Astrocyte (in vitro differentiated cells and primary cell): ENCODE data around the gene KLF15. TPM values are rescaled to one million over a fixed set of nuclear protein-coding genes. Genes with fewer than 3 reads are reported as not detected.

Source experiments
- DNase-seq: peaks from one replicate; pipeline ENCODE4 v3.0.0-alpha.2; 2010; ENCODE audit warnings: low read depth
- FAIRE-seq: peaks from 2 replicates; lab custom pipeline; 2011; peaks lifted over from hg19 to GRCh38; lab: Jason Lieb, UNC
- H2AFZ ChIP-seq: 2 replicates; pipeline ENCODE4 v1.6.0; 2012; ENCODE audit warnings: low read depth, low read length, inconsistent platforms
- H3K27ac ChIP-seq: 2 replicates; pipeline ENCODE4 v1.5.1; 2011; ENCODE audit warnings: low read depth, low read length, inconsistent platforms
- H3K27me3 ChIP-seq: 2 replicates; pipeline ENCODE4 v1.6.0; 2011; ENCODE audit warnings: low read length, inconsistent platforms; ENCODE audit not compliant: insufficient read depth
- H3K36me3 ChIP-seq: 2 replicates; pipeline ENCODE4 v1.5.1; 2011; ENCODE audit warnings: low read length, inconsistent platforms; ENCODE audit not compliant: insufficient read depth
- H3K4me1 ChIP-seq: 2 replicates; pipeline ENCODE4 v1.5.1; 2011; ENCODE audit warnings: low read length, inconsistent platforms; ENCODE audit not compliant: insufficient read depth
- H3K4me2 ChIP-seq: 2 replicates; pipeline ENCODE4 v1.6.0; 2012; ENCODE audit warnings: low read length, inconsistent platforms
- H3K4me3 ChIP-seq: 2 replicates; pipeline ENCODE4 v1.5.1; 2011; ENCODE audit warnings: low read depth, mild to moderate bottlenecking, low read length, inconsistent platforms; ENCODE audit not compliant: insufficient read depth
- H3K79me2 ChIP-seq: 2 replicates; pipeline ENCODE4 v1.6.0; 2012; ENCODE audit warnings: mild to moderate bottlenecking, low read length, inconsistent platforms; ENCODE audit not compliant: insufficient read depth
- H3K9ac ChIP-seq: 2 replicates; pipeline ENCODE4 v1.6.0; 2012; ENCODE audit warnings: mild to moderate bottlenecking, low read length, inconsistent platforms
- H3K9me3 ChIP-seq: 2 replicates; pipeline ENCODE4 v1.5.1; 2012; ENCODE audit warnings: low read depth, mild to moderate bottlenecking, low read length, inconsistent platforms; ENCODE audit not compliant: insufficient read depth
- H4K20me1 ChIP-seq: 2 replicates; pipeline ENCODE4 v1.6.0; 2012; ENCODE audit warnings: low read length, inconsistent platforms; ENCODE audit not compliant: insufficient read depth
- H3K27ac Mint-ChIP-seq: one replicate; pipeline ENCODE4 v1.8.0; 2021; ENCODE audit warnings: mild to moderate bottlenecking, mixed read lengths; ENCODE audit not compliant: unreplicated experiment
- H3K27me3 Mint-ChIP-seq: one replicate; pipeline ENCODE4 v1.8.0; 2021; ENCODE audit warnings: low read depth, mixed read lengths; ENCODE audit not compliant: unreplicated experiment
- H3K36me3 Mint-ChIP-seq: one replicate; pipeline ENCODE4 v1.8.0; 2021; ENCODE audit warnings: low read depth, mixed read lengths; ENCODE audit not compliant: unreplicated experiment
- H3K4me1 Mint-ChIP-seq: one replicate; pipeline ENCODE4 v1.8.0; 2021; ENCODE audit warnings: low read depth, mixed read lengths; ENCODE audit not compliant: unreplicated experiment
- H3K4me3 Mint-ChIP-seq: one replicate; pipeline ENCODE4 v1.8.0; 2021; ENCODE audit warnings: mild to moderate bottlenecking, moderate library complexity, mixed read lengths; ENCODE audit not compliant: unreplicated experiment
- H3K9me3 Mint-ChIP-seq: one replicate; pipeline ENCODE4 v1.8.0; 2021; ENCODE audit warnings: mild to moderate bottlenecking, mixed read lengths; ENCODE audit not compliant: unreplicated experiment
- EZH2 ChIP-seq: IDR thresholded peaks from 2 replicates; pipeline ENCODE4 v1.6.1; 2012; ENCODE audit warnings: mild to moderate bottlenecking, low read length, inconsistent platforms; ENCODE audit not compliant: insufficient read depth
- total RNA-seq: library from RNA; stranded (reverse); gene quantifications from 2 replicates; pipeline ENCODE4 v1.2.1, GENCODE V29; 2021
- TF ChIP-seq, protein P1 (sequence below): IDR thresholded peaks from 2 replicates; pipeline ENCODE4 v1.5.1; 2011; ENCODE audit warnings: low read depth, mild to moderate bottlenecking, inconsistent platforms, low read length, moderate library complexity; ENCODE audit not compliant: insufficient read depth

KLF15 gene
- total RNA-seq, 1 donor from 2014 or later: 0.34 TPM

DNA sequence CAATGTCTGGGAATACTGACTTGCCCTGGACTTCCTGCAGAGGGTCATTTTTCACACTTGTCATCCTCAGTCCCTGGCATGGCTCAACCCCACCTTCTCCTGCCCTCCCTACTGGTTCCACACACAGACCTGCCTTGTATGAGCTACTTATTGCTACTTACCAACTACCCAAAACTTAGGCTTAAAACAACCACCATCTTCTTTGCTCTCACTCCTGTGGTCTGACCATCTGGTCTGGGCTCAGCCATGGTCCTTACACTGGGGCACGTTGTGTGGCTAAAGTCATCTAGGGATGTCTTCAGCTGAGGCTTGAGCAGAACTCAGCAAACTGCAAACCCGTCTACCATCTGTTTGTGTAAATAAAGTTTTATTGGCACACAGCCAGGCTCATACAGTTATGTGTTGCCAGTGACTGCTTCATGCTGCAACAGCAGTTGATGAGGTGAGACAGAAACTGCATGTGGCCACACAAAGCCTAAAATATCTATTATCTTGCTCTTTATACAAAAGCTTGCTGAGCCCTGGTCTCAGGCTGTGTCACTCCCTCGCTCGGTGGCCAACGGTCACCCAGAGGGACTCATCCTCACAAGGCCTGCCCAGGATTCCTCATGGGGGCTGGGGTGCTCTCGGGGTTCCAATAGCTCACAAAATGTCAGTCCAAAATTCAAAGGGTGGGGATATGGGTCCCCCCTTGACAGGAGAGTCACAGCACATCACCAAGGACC, 43.5 kb downstream of the KLF15 start:
- Histone ChIP-seq H2AFZ (no peak overlapping the region), H3K27me3 (no peaks in the 10 kb centered on the region), H4K20me1 (no peaks in the 10 kb centered on the region), H3K27ac (no peak overlapping the region), H3K36me3 (no peaks in the 10 kb centered on the region), H3K79me2 (no peaks in the 10 kb centered on the region), H3K4me1 (no peaks in the 10 kb centered on the region), H3K4me2 (no peak overlapping the region), H3K9me3 (peaks cover 4% of the 10 kb centered on the region), H3K4me3 (no peak overlapping the region), H3K9ac (no peak overlapping the region)
- H3K27ac Mint-ChIP-seq: no peak overlapping the region
- DNase-seq (no peak), FAIRE-seq (no peak)
- no peak overlapping the region for H3K4me3 Mint-ChIP-seq
- peaks cover 20% of the 10 kb centered on the region for H3K9me3 Mint-ChIP-seq
- no peaks in the 10 kb centered on the region for H3K4me1 Mint-ChIP-seq
- TF ChIP-seq, protein P1, sequence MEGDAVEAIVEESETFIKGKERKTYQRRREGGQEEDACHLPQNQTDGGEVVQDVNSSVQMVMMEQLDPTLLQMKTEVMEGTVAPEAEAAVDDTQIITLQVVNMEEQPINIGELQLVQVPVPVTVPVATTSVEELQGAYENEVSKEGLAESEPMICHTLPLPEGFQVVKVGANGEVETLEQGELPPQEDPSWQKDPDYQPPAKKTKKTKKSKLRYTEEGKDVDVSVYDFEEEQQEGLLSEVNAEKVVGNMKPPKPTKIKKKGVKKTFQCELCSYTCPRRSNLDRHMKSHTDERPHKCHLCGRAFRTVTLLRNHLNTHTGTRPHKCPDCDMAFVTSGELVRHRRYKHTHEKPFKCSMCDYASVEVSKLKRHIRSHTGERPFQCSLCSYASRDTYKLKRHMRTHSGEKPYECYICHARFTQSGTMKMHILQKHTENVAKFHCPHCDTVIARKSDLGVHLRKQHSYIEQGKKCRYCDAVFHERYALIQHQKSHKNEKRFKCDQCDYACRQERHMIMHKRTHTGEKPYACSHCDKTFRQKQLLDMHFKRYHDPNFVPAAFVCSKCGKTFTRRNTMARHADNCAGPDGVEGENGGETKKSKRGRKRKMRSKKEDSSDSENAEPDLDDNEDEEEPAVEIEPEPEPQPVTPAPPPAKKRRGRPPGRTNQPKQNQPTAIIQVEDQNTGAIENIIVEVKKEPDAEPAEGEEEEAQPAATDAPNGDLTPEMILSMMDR: no peak
- no peak for TF ChIP-seq EZH2
- no peaks in the 10 kb centered on the region for H3K36me3 Mint-ChIP-seq
- peaks cover 19% of the 10 kb centered on the region for H3K27me3 Mint-ChIP-seq

DNA sequence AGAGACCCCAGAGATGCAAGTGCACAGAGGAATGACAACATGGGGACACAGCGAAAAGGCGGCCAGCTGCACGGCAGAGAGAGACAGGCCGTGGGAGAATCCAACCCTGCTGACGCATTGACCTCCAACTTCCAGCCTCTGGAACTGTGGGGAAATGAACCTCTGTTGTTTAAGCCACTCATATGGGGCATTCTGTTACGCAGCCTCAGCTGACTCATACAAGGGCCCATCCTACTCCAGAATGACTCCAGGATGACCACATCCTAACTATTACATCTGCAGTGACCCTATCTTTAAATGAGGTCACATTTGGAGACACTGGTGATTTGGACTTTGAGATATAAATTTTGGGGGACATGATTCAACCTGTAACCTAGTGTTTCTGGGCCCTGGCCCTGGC, 44.0 kb downstream of the KLF15 start:
- H3K27me3 ChIP-seq: no peaks in the 10 kb centered on the region
- H3K4me2 ChIP-seq: no peak overlapping the region
- FAIRE-seq (no peak), DNase-seq (no peak)
- peaks cover 22% of the 10 kb centered on the region for H3K9me3 Mint-ChIP-seq
- no peak overlapping the region for H2AFZ ChIP-seq
- H3K79me2 ChIP-seq: no peaks in the 10 kb centered on the region
- no peak overlapping the region for H3K27ac Mint-ChIP-seq
- no peak for TF ChIP-seq EZH2
- TF ChIP-seq, protein P1: no peak
- H3K9ac ChIP-seq: no peak overlapping the region
- H3K4me3 Mint-ChIP-seq: no peak overlapping the region
- H3K36me3 ChIP-seq: no peaks in the 10 kb centered on the region
- H3K36me3 Mint-ChIP-seq: no peaks in the 10 kb centered on the region
- no peaks in the 10 kb centered on the region for H3K4me1 Mint-ChIP-seq
- no peaks in the 10 kb centered on the region for H3K4me1 ChIP-seq
- no peak overlapping the region for H3K4me3 ChIP-seq
- no peak overlapping the region for H3K27ac ChIP-seq
- H3K9me3 ChIP-seq: peaks cover 4% of the 10 kb centered on the region
- no peaks in the 10 kb centered on the region for H4K20me1 ChIP-seq
- H3K27me3 Mint-ChIP-seq: peaks cover 17% of the 10 kb centered on the region

DNA sequence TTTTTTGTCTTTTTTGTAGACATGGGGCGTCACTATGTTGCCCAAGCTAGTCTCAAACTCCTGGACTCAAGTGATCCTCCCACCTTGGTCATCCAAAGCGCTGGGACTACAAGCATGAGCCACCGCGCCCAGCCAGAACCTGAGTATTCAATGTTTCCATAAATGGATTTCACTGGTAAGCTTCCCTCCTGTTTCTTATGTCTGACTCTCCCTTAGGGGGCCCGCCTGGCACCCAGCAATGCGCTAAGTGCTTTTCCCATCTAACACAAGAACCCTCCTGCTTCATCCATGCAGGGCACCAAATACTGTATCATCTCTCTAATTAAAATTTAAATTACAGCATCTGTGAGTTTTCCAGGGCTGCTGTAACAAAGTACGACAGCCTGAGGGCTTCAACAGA, 44.9 kb downstream of the KLF15 start:
- Histone ChIP-seq H3K27ac (no peak overlapping the region), H3K36me3 (no peaks in the 10 kb centered on the region), H3K79me2 (no peaks in the 10 kb centered on the region), H3K9ac (no peak overlapping the region), H3K4me2 (no peak overlapping the region), H4K20me1 (no peaks in the 10 kb centered on the region), H3K4me3 (no peak overlapping the region), H3K27me3 (no peaks in the 10 kb centered on the region), H3K9me3 (peaks cover 4% of the 10 kb centered on the region), H2AFZ (no peak overlapping the region), H3K4me1 (no peaks in the 10 kb centered on the region)
- DNase-seq: no peak
- FAIRE-seq: no peak
- Mint-ChIP-seq H3K9me3 (peaks cover 21% of the 10 kb centered on the region), H3K36me3 (no peaks in the 10 kb centered on the region), H3K27me3 (peaks cover 13% of the 10 kb centered on the region), H3K4me3 (no peak overlapping the region), H3K27ac (no peak overlapping the region), H3K4me1 (no peaks in the 10 kb centered on the region)
- TF ChIP-seq, protein P1: no peak
- no peak for TF ChIP-seq EZH2
